Measurements from ENCODE around the gene BICDL1.

BICDL1 gene

GRCh38 chr12:120102189-120103043 lies 113.4 kb downstream of the BICDL1 start:
- DNase-seq, result no peak

GRCh38 chr12:120103044-120103338 lies 114.0 kb downstream of the BICDL1 start:
- DNase-seq, result no peak

- DNase-seq, result no peak
Measured at GRCh38 chr12:120103371-120103770, 114.3 kb downstream of the BICDL1 start.

GRCh38 chr12:120106151-120106550 lies 117.1 kb downstream of the BICDL1 start:
- no peak for DNase-seq

GRCh38 chr12:120109570-120110267 lies 120.7 kb downstream of the BICDL1 start:
- DNase-seq, result no peak

GRCh38 chr12:120110550-120111501 lies 121.8 kb downstream of the BICDL1 start:
- peak in 1 of 4 experiments; percentile 20 for DNase-seq

- no peak for DNase-seq
Measured at GRCh38 chr12:120115066-120115465, 126.0 kb downstream of the BICDL1 start.

- peak in 1 of 4 experiments; percentile 17 for DNase-seq
Measured at GRCh38 chr12:120115692-120116440, 126.8 kb downstream of the BICDL1 start.

- DNase-seq, result no peak
Measured at GRCh38 chr12:120116441-120116791, 127.4 kb downstream of the BICDL1 start, which contains the start of gene RAB35. TSS of gene RAB35 (minus strand) at chr12:120116753. CDS start at chr12:120116650, 103 bp downstream.

GRCh38 chr12:120116792-120117651 lies 128.0 kb downstream of the BICDL1 start:
- peak; percentile 92 to 96 (median 94) for DNase-seq

GRCh38 chr12:120117961-120118320 lies 128.9 kb downstream of the BICDL1 start:
- DNase-seq, result no peak

GRCh38 chr12:120118321-120119061 lies 129.5 kb downstream of the BICDL1 start:
- DNase-seq, result no peak

GRCh38 chr12:120119271-120119973 lies 130.4 kb downstream of the BICDL1 start:
- DNase-seq, result no peak

GRCh38 chr12:120121343-120121742 lies 132.3 kb downstream of the BICDL1 start:
- no peak for DNase-seq

GRCh38 chr12:120121766-120122293 lies 132.8 kb downstream of the BICDL1 start:
- no peak for DNase-seq

- no peak for DNase-seq
Measured at GRCh38 chr12:120125029-120125428, 136.0 kb downstream of the BICDL1 start.

- DNase-seq, result no peak
Measured at GRCh38 chr12:120125792-120126634, 137.0 kb downstream of the BICDL1 start.

GRCh38 chr12:120126635-120127005 lies 137.6 kb downstream of the BICDL1 start:
- no peak for DNase-seq

GRCh38 chr12:120130011-120130410 lies 141.0 kb downstream of the BICDL1 start:
- DNase-seq, result no peak
